ENCODE results near the gene NDUFS6.

The NDUFS6 gene

GRCh38 chr5:1836176-1836890 is 35.1 kb downstream of the NDUFS6 start:
- TF ChIP-seq TAF1 (IDR thresholded peaks at IDR 0.05; ENCODE audit: low read depth) (no peak), RAD21 (IDR thresholded peaks at IDR 0.05; ENCODE audit: low read depth) (no peak), YY1 (IDR thresholded peaks at IDR 0.05; ENCODE audit: low read depth) (no peak), CEBPB (IDR thresholded peaks at IDR 0.05) (no peak), EP300 (IDR thresholded peaks at IDR 0.05; ENCODE audit: borderline replicate concordance) (no peak), FOXM1 (IDR thresholded peaks at IDR 0.05; ENCODE audit: borderline replicate concordance, low read depth) (no peak), MAX (IDR thresholded peaks at IDR 0.05) (no peak), ZBTB7A (IDR thresholded peaks at IDR 0.05; ENCODE audit: low read depth) (no peak), TCF12 (IDR thresholded peaks at IDR 0.05; ENCODE audit: low read depth) (no peak), REST (IDR thresholded peaks at IDR 0.05; ENCODE audit: low read depth) (no peak), EGR1 (IDR thresholded peaks at IDR 0.05) (no peak)

- TF ChIP-seq USF1 (IDR thresholded peaks at IDR 0.05) (no peak), TAF1 (IDR thresholded peaks at IDR 0.05; ENCODE audit: low read depth) (no peak), YY1 (IDR thresholded peaks at IDR 0.05; ENCODE audit: low read depth) (no peak), NFIC (IDR thresholded peaks at IDR 0.05) (no peak), REST (IDR thresholded peaks at IDR 0.05; ENCODE audit: low read depth) (no peak), FOXM1 (IDR thresholded peaks at IDR 0.05; ENCODE audit: borderline replicate concordance, low read depth) (no peak), TCF12 (IDR thresholded peaks at IDR 0.05; ENCODE audit: low read depth) (no peak), RAD21 (IDR thresholded peaks at IDR 0.05; ENCODE audit: low read depth) (no peak), TEAD4 (IDR thresholded peaks at IDR 0.05) (no peak), EP300 (IDR thresholded peaks at IDR 0.05; ENCODE audit: borderline replicate concordance) (no peak), ZBTB7A (IDR thresholded peaks at IDR 0.05; ENCODE audit: low read depth) (no peak), MAX (IDR thresholded peaks at IDR 0.05) (no peak), CREB1 (IDR thresholded peaks at IDR 0.05; ENCODE audit: low read depth) (no peak), CEBPB (IDR thresholded peaks at IDR 0.05) (no peak), EGR1 (IDR thresholded peaks at IDR 0.05) (no peak)
Observed at GRCh38 chr5:1836891-1837880, 36.0 kb downstream of the NDUFS6 start.

GRCh38 chr5:1838013-1838412 is 36.8 kb downstream of the NDUFS6 start:
- no peak for TF ChIP-seq RAD21 (IDR thresholded peaks at IDR 0.05; ENCODE audit: low read depth)
- TF ChIP-seq CEBPB (IDR thresholded peaks at IDR 0.05): no peak
- TF ChIP-seq EP300 (IDR thresholded peaks at IDR 0.05; ENCODE audit: borderline replicate concordance): no peak
- no peak for TF ChIP-seq YY1 (IDR thresholded peaks at IDR 0.05; ENCODE audit: low read depth)
- no peak for TF ChIP-seq TAF1 (IDR thresholded peaks at IDR 0.05; ENCODE audit: low read depth)
- TF ChIP-seq EGR1 (IDR thresholded peaks at IDR 0.05): no peak
- TF ChIP-seq USF1 (IDR thresholded peaks at IDR 0.05): no peak
- no peak for TF ChIP-seq MAX (IDR thresholded peaks at IDR 0.05)
- TF ChIP-seq REST (IDR thresholded peaks at IDR 0.05; ENCODE audit: low read depth): no peak
- no peak for TF ChIP-seq NFIC (IDR thresholded peaks at IDR 0.05)
- TF ChIP-seq TEAD4 (IDR thresholded peaks at IDR 0.05): no peak
- TF ChIP-seq ZBTB7A (IDR thresholded peaks at IDR 0.05; ENCODE audit: low read depth): no peak
- TF ChIP-seq CREB1 (IDR thresholded peaks at IDR 0.05; ENCODE audit: low read depth): no peak

Data from Ishikawa (cell line).